HL-60/S4 treated with phorbol 12-myristate 13-acetate at 8.2 ng/mL for 4 days and 3 days (cell line): Measurements from ENCODE around the gene DRGX.

ENCODE experiments used
- in situ Hi-C: fragments of 300-500 bp; cut with MboI; formaldehyde crosslinking; loops from 2 replicates; pipeline ENCODE4 v1.15.0; 2022; ENCODE audit warnings: low sequenced_read_pairs

Gene DRGX

GRCh38 chr10:49363309-49364031 lies 32.4 kb downstream of the DRGX start:
- in situ Hi-C loops: no loop called here

- in situ Hi-C loops: no loop called here
Measured at GRCh38 chr10:49362596-49363260, 33.2 kb downstream of the DRGX start.

DNA sequence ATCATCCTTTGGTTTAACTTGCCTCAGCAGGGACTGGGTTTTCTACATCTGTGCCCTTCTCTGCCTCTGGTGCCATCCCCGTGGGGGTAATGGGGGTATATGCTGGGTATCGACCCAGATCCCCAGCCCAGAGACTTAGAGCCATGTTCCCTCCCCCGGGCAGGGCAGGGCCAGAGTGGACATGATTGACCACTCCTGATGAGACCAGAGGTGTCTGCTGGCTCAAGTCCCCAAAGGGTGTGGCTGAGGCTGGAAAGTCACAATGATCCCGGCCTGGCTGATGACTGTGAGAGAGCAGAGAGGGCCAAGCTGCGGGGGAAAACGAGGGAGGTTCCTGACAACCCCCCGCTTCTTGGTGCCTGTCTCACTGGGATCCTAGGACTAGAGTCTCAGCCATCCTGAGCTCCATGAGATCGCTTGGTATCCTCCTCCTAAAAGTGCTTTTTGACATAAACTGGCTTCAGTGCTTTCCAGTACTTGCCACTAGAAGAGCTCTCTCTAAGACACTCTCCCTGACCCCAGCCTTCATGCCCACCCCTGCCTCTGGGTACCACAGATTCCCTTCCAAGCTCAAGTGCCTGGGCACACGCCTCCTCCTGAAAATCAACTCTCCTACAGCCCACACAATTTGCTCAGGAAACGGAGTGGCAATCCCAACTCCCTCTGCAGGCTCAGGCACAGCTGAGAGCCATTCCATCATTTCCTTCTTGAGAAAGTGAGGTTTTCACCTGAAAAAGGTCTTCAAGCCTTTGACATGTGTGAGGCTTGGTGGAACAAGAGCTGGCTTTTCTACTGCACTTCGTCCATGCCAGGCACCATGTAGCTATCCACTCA lies 33.9 kb downstream of the DRGX start:
- in situ Hi-C loops: no loop called here

- in situ Hi-C loops: no loop called here
Measured at GRCh38 chr10:49361178-49361554, 34.7 kb downstream of the DRGX start.

- in situ Hi-C loops: no loop called here
Measured at GRCh38 chr10:49360271-49361177, 35.4 kb downstream of the DRGX start.

DNA sequence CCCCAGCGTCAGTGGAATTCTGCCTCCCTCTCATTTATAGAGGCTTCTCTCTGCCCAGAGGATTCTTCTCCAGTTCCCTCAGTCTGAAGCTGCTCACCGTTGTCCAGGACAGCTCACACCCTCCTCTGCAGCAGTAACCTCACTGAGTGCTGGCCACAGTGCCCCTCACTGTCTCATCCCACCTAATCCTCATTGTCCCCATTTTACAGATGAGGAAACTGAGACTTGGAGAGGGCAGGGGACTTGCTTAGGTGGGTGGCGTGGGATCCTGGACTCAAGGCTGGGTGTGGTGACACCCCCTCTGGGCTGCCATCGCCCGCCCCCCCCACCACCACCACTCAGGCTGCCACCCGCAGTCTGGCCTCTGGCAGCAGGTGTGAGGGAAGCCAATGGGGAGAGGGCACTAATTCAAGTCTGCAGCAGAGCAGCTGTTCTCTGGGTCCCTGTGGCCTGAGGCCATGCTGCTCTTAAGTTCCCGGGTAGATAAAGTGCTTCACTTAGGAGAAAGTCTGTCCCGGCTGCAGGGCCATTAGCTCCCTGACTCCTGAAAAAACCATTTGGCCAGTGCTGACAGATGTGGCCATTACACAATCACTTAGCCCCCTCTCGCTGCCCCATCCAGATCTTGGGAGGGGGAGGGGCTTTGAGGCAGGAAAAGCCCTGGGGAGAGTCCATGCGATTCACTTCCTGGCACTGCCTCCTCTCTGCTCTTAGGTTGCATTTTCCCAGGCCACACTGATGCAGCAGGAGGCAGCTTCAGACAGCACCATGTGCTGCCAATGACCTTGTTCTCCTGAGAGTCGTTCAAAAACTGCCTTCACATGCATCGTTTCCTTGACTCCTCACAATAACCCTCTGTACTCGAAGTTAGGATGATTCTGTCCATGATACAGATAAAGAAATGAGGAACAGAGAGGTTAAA lies 36.3 kb downstream of the DRGX start:
- in situ Hi-C loops: no loop called here

GRCh38 chr10:49357910-49358309 lies 38.0 kb downstream of the DRGX start:
- in situ Hi-C loops: no loop called here

DNA sequence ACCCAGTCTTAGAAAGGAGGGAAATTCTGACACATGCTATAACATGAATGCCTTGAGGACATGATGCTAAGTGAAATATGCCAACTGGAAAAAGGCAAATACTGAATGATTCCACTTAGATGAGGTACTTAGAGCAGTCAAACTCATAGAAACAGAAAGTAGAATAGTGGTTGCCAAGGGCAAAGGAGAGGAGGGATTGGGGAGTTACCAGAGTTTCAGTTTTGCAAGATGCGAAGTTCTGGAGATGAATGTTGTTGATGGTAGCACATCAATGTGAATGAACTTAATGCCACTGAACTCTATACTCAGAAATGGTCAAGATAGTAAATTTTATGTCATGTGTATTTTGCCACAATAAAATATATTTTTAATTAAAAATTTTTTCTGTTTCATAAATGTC lies 38.9 kb downstream of the DRGX start:
- in situ Hi-C loops: no loop called here

- in situ Hi-C loops: no loop called here
Measured at GRCh38 chr10:49356181-49356580, 39.7 kb downstream of the DRGX start.

DNA sequence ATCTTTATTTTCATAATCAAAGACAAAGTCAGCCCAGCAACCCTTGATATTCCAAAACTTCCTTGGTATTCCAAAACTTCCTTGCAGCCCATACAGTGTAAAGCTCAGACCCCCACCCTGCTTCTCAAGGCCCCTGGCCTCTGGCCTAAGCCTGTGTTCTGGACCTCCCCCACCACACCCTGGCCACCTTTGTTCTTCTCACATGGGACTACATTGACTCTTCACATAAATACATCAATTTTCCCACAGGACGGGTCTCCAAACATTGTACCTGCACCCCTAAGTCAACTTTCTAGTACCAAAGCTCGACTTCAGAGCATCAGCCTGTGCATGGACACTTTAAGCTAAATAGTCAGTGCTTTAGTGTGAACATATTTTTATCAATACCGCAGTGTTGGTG lies 40.7 kb downstream of the DRGX start:
- in situ Hi-C loops: no loop called here

DNA sequence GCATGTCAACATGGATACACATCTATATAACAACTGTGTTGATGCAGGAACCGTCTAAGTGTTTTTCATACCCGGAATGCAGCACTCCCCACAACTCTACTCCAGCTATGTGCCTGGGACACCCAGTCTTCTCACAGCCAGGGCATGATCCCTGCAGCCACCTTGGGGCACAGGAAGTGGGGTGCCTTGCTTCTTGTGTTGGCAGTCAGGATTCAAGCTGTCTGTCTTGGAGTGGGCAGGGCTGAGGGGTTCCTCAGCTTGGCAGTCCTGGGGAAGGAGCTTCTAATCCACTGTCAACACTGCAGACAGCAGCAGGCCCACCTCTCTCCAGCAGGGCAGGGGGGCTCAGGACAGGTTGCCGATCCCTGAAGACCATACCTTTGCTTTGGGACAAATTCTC lies 41.3 kb downstream of the DRGX start:
- in situ Hi-C loops: no loop called here

- in situ Hi-C loops: no loop called here
Measured at GRCh38 chr10:49353895-49354566, 41.9 kb downstream of the DRGX start.

- in situ Hi-C loops: no loop called here
Measured at GRCh38 chr10:49353026-49353894, 42.6 kb downstream of the DRGX start.

GRCh38 chr10:49352323-49352722 lies 43.6 kb downstream of the DRGX start:
- in situ Hi-C loops: no loop called here

GRCh38 chr10:49351669-49352068 lies 44.2 kb downstream of the DRGX start:
- in situ Hi-C loops: no loop called here

DNA sequence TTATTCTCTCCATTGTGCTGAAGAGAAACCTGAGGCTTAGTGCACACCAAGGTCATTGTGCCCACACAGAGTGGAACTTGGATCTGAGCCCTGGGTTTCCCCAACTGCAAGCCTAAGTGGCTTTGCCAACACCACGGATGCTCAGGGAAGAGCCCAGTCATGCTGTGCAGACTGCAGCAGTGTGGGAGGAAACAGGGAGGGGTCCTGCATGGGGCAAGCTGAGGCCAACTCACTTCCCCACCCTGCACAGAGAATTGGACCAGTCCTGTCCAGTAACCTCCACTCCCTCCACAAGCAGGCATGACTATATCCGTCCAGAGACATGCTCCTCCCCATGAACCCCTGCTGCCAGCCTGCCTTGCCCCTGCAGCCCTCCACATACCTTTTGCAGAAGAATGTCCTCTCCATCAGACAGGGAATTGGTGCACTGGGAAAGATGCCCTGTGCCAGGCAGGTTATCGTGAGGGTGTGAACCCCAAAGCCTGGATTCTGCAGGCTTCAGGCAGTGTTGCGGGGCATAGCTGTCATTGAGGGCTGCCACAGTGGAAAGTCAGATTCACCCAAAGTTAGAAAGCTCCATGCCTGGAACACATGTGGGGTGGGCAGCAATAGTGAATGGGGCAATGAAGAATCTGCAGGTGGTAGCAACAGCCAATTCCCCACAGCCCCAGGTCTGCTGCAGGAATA lies 44.9 kb downstream of the DRGX start:
- in situ Hi-C loops: no loop called here

- in situ Hi-C loops: no loop called here
Measured at GRCh38 chr10:49350138-49350537, 45.8 kb downstream of the DRGX start.

DNA sequence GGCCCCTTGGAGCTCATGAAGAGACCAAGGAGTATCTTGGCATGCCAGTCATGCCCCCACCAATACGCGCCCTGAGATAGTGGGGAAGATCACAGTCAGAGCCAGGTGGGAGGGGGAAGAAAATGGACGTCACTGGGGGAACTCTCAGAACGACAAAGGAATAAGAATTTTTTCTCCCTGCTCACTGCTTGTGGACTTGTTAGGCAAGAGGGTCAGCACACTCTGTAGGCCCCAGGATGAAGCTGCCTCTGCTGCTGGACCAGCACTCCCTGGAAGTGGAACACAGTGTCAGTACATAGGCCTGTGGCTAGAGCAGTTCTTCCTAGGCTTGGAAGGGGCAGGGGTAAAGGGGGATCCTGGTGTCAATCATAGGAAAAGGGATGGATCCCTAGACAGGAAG lies 46.5 kb downstream of the DRGX start:
- in situ Hi-C loops: no loop called here
